GM13977 (cell line): ENCODE measurements around the gene ANGPTL8.

Source experiments
- DNase-seq: peaks from one replicate; pipeline ENCODE4 v3.0.0; 2012; ENCODE audit warnings: low spot score
- in situ Hi-C: fragments of 300-500 bp; cut with MboI; formaldehyde crosslinking; loops from one replicate; pipeline ENCODE4 v1.12.0; 2022; ENCODE audit warnings: low sequenced_read_pairs, low pct_unique_long_range_greater_than_20kb, mixed read lengths, inconsistent platforms; ENCODE audit not compliant: unreplicated experiment
- TF ChIP-seq, protein P1 (sequence below): IDR thresholded peaks from 2 replicates; pipeline ENCODE4 v1.5.1; 2012; ENCODE audit warnings: mild to moderate bottlenecking, control low read depth; ENCODE audit not compliant: insufficient read depth; ENCODE audit errors: extremely low read depth, missing control alignments

ANGPTL8 gene

DNA sequence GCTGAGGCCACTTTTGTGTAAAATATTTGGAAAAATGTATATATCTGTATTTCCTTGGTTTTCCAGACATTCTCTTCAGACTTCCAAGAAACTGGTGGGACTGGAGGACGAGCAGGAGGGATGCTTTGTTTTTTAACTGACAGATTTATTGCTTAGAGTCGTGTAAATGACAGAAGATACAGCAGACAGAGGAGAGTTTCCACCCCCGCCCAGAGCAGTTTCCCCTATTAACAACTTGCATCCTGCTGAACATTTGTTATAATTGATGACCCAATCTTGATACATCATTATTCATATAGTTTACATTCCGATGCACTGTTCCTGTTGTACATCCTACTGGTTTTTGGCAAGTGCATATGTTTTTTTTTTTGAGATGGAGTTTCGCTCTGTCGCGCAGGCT, 30.0 kb downstream of the ANGPTL8 start:
- TF ChIP-seq, protein P1, sequence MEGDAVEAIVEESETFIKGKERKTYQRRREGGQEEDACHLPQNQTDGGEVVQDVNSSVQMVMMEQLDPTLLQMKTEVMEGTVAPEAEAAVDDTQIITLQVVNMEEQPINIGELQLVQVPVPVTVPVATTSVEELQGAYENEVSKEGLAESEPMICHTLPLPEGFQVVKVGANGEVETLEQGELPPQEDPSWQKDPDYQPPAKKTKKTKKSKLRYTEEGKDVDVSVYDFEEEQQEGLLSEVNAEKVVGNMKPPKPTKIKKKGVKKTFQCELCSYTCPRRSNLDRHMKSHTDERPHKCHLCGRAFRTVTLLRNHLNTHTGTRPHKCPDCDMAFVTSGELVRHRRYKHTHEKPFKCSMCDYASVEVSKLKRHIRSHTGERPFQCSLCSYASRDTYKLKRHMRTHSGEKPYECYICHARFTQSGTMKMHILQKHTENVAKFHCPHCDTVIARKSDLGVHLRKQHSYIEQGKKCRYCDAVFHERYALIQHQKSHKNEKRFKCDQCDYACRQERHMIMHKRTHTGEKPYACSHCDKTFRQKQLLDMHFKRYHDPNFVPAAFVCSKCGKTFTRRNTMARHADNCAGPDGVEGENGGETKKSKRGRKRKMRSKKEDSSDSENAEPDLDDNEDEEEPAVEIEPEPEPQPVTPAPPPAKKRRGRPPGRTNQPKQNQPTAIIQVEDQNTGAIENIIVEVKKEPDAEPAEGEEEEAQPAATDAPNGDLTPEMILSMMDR: no peak
- in situ Hi-C loops: no loop called here
- no peak for DNase-seq

DNA sequence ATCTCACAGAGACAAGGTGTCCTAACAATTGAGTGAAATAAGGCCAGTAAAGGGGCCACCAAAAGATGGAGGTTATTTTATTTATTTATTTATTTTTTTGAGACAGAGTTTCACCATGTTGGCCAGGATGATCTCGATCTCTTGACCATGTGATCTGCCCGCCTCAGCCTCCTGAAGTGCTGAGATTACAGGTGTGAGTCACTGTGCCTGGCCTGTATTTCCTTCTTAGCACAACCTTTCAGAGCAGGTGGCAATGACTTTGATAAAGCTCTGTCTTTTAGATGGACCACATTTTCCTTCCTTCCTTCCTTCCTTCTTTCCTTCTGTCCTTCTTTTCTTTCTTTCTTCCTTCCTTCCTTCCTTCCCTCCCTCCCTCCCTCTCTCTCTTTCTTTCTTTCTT, 33.9 kb downstream of the ANGPTL8 start:
- DNase-seq: no peak
- TF ChIP-seq, protein P1: no peak
- in situ Hi-C loops: no loop called here

DNA sequence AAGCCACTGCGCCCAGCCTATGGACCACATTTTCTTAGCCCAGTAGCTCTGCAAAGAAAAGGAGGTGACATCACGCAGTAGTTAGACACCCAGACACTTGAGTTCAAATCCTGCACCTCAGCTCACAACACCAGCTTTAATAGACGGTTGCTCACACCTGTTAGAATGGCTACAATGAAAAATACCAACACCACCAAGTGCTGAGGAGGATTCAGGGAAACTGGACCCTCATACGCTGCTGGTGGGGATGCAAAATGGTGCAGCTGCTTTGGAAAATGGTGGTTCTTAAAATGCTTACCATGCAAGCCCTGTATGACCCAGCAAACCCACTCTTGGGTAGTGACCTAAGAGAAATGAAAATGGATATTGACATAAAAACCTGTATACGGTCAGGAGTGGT, 34.6 kb downstream of the ANGPTL8 start:
- DNase-seq: no peak
- TF ChIP-seq, protein P1: no peak
- in situ Hi-C loops: no loop called here

DNA sequence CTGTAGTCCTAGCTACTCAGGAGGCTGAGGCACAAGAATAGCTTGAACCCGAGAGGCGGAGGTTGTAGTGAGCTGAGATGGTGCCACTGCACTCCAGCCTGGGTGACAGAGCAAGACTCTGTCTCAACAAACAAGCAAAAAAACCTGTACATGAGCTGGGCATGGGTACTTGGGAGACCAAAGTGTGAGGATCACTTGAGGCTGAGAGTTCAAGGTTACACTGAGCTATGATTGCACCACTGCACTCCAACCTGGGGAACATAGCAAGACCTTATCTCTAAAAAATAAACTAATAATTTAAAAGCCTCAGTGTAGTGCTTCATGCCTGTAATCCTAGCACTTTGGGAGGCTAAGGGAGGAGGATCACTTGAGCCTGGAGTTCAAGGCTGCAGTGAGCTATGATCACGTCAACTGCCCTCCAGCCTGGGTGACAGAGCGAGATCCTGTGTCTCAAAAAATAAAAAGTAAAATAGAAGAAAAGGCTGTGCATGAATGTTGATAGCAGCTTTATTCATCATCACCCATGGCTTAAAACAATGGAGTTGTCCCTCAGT, 35.2 kb downstream of the ANGPTL8 start:
- TF ChIP-seq, protein P1: no peak
- in situ Hi-C loops: no loop called here

DNA sequence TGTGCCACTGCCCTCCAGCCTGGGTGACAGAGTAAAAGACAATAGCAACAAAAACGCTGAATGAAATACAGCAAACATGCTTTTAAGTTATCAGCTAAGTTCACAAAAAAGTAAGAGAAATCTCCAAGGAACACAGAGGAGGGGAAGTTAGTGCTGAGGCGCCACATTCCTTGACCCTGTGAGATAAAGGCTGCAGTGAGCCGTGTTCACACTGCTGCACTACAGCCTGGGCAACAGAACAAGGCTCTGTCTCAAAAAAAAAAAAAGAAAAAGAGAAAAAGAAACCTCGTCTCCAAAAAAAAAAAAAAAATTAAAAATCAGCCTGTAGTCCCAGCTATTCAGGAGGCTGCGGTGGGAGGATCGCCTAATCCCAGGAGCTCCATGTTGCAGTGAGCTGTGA, 39.3 kb downstream of the ANGPTL8 start:
- TF ChIP-seq, protein P1: no peak

More for the DNA sequence above, 35.2 kb downstream of the ANGPTL8 start:
- DNase-seq: no peak

DNA sequence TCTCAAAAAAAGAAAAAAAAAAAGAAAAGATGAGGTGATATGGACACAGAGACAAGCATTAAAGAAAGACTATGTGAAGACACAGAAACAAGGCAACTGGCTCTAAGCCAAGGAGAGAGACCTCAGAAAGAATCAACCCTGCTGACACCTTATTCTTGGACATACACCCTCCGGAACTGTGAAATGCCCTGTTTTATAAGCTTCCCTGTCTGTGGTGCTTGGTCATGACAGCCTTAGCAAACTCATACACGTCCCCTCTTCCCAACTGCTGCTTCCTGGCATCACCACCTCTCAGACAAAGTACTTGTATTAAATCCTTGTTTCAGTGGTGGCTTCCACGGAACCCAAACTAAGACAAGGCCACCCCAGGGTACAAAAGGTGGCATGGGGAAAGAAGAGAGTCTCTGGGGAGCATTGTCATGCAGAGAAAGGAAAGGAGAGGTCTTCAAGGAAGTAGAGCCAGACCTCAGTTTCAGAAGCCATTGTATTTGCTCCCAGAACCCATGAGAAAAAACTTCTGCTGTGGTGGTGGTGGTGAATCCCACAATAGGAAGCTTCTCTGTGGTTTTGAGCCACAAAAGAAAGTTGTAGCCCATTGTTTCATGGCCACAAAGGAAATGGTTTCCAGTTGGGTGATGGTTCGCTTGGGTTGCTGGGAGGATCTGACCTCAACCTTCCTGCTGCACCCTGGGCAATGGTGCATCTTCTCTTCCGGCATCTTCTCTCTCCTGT, 40.3 kb downstream of the ANGPTL8 start:
- peak; percentile 70 for DNase-seq
- TF ChIP-seq, protein P1: no peak
- in situ Hi-C loops: no loop called here

More for the DNA sequence above, 39.3 kb downstream of the ANGPTL8 start:
- no peak for DNase-seq
- in situ Hi-C loops: no loop called here
